HG03558 (cell line): ENCODE results near the gene PPP1R37.
"Not testable (repeated sequence)": the region's sequence is repeated elsewhere in the genome, so short reads cannot be mapped to it uniquely, and the experiment has no call there.

Experiments used
- ATAC-seq: cut with Tn5 transposase; IDR thresholded peaks from one replicate; pipeline ENCODE4 v1.9.1; 2021; ENCODE audit warnings: moderate number of reproducible peaks; ENCODE audit not compliant: unreplicated experiment; ENCODE audit errors: extremely low read depth

Gene PPP1R37

GRCh38 chr19:45091031-45091923 lies 1.7 kb upstream of the PPP1R37 start:
- ATAC-seq = peak; percentile 31

- ATAC-seq = no peak
Observed at GRCh38 chr19:45094137-45094536, 1.2 kb downstream of the PPP1R37 start.

GRCh38 chr19:45094707-45095106 lies 1.7 kb downstream of the PPP1R37 start:
- no peak for ATAC-seq

- no peak for ATAC-seq
Observed at GRCh38 chr19:45095496-45096413, 2.8 kb downstream of the PPP1R37 start.

GRCh38 chr19:45096700-45097099 lies 3.7 kb downstream of the PPP1R37 start:
- ATAC-seq = no peak

GRCh38 chr19:45097450-45097775 lies 4.4 kb downstream of the PPP1R37 start:
- no peak for ATAC-seq

GRCh38 chr19:45097776-45098520 lies 5.0 kb downstream of the PPP1R37 start:
- ATAC-seq = no peak

GRCh38 chr19:45098521-45099466 lies 5.8 kb downstream of the PPP1R37 start:
- ATAC-seq = no peak

- no peak for ATAC-seq
Observed at GRCh38 chr19:45099467-45100191, 6.7 kb downstream of the PPP1R37 start.

- ATAC-seq = no peak
Observed at GRCh38 chr19:45100201-45100600, 7.2 kb downstream of the PPP1R37 start.

GRCh38 chr19:45100846-45101252 lies 7.9 kb downstream of the PPP1R37 start:
- no peak for ATAC-seq

GRCh38 chr19:45101806-45102205 lies 8.8 kb downstream of the PPP1R37 start:
- no peak for ATAC-seq

- ATAC-seq = no peak
Observed at GRCh38 chr19:45102481-45102880, 9.5 kb downstream of the PPP1R37 start.

GRCh38 chr19:45103156-45103507 lies 10.2 kb downstream of the PPP1R37 start:
- no peak for ATAC-seq

- no peak for ATAC-seq
Observed at GRCh38 chr19:45103508-45104319, 10.7 kb downstream of the PPP1R37 start.

- no peak for ATAC-seq
Observed at GRCh38 chr19:45104658-45105349, 11.8 kb downstream of the PPP1R37 start.

- not testable (repeated sequence) for ATAC-seq
Observed at GRCh38 chr19:45106363-45106762, 13.4 kb downstream of the PPP1R37 start.
